ENCODE measurements around the gene GPN3. TPM values are rescaled to one million over a fixed set of nuclear protein-coding genes. Genes with fewer than 3 reads are reported as not detected.
"Not testable (repeated sequence)": the region's sequence is repeated elsewhere in the genome, so short reads cannot be mapped to it uniquely, and the experiment has no call there.

The GPN3 gene
- total RNA-seq, 1 donor, result 27.4 TPM

DNA sequence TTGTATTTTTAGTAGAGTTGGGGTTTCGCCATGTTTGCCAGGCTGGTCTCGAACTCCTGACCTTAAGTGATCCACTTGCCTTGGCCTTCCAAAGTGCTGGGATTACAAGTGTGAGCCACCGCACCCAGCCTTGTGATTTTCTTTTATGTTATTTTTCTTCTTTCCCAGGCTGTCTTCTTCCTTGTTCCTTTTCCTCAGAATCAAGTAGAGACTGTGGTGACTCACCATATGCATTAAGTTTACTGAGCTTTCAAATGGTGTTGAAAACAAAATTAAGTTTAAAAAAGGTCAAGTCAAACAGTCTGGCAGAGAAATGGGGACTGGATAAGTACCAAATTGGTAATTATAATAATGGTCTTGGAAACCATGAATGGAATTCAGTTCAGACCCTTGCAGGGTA lies 23.6 kb downstream of the GPN3 start:
- no peak for DNase-seq (ENCODE audit: low read depth)
- no peak overlapping the region for H3K4me3 ChIP-seq (ENCODE audit: low read depth, low read length)
- TF ChIP-seq, protein P1, sequence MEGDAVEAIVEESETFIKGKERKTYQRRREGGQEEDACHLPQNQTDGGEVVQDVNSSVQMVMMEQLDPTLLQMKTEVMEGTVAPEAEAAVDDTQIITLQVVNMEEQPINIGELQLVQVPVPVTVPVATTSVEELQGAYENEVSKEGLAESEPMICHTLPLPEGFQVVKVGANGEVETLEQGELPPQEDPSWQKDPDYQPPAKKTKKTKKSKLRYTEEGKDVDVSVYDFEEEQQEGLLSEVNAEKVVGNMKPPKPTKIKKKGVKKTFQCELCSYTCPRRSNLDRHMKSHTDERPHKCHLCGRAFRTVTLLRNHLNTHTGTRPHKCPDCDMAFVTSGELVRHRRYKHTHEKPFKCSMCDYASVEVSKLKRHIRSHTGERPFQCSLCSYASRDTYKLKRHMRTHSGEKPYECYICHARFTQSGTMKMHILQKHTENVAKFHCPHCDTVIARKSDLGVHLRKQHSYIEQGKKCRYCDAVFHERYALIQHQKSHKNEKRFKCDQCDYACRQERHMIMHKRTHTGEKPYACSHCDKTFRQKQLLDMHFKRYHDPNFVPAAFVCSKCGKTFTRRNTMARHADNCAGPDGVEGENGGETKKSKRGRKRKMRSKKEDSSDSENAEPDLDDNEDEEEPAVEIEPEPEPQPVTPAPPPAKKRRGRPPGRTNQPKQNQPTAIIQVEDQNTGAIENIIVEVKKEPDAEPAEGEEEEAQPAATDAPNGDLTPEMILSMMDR (IDR thresholded peaks at IDR 0.05; ENCODE audit: insufficient read depth, low read length), result no peak

DNA sequence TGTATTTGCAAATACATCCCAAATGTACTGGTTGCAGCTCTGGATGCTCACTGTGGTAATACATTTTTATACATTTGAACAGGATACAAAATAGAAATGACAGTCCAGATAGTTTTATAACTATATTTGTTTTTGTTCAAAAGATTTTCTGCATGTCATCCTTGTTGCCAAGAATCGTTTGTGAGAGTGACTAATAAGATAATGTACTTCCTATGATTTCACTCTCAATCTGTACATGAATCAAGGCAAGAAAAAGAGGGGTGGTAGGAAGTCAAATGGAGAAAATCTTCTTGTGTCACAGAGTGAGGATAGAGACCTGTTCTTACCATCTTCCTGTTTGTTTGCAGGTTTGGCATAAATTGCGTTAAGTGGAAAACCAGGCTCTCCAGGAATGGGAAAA lies 31.8 kb downstream of the GPN3 start:
- peak; percentile 19 for DNase-seq (ENCODE audit: low read depth)
- TF ChIP-seq, protein P1 (IDR thresholded peaks at IDR 0.05; ENCODE audit: insufficient read depth, low read length), result no peak
- H3K4me3 ChIP-seq (ENCODE audit: low read depth, low read length), result no peak overlapping the region

DNA sequence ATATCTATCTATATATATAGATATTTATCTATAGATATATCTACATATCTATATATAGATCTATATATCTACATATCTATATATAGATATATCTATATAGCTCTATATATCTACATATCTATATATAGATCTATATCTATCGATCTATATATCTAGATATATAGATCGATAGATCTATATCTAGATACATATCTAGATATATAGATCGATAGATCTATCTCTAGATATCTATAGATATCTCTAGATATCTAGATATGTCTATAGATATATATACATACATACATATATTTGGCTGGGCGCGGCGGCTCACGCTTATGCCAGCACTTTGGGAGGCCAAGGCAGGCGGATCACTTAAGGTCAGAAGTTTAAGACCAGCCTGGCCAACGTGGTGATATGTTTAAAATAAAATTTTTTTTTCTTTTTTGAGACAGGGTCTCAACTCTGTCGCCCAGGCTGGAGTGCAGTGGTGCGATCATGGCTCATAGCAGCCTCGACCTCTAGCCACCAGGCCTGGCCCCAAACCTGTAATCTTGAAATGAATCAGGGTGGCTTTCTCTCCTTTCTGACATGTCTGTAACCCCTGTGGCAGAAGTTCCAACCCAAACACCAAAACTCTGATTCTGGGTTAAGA lies 36.0 kb downstream of the GPN3 start:
- no peak for DNase-seq (ENCODE audit: low read depth)
- H3K4me3 ChIP-seq (ENCODE audit: low read depth, low read length), result no peak overlapping the region
- TF ChIP-seq, protein P1 (IDR thresholded peaks at IDR 0.05; ENCODE audit: insufficient read depth, low read length), result no peak

DNA sequence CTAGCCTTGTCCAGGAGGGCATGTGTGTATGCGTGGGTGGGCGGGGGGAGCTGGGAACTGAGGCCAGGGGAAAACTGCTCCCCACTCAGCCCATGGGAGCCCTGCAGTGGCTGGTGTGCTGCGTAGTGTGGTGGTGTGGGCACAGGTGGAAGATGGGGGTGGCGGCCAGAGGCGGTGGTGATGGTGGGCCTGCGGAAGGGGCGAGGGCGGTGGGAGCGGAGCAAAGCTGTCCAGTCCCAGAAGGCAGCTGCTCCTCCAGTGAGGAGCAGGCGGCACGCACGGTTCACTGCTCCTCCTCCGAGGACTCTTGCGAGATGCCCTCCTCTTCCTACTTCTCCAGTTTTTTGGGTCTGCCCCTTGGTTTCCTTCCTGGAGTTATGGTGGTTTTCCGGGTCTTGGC lies 38.4 kb downstream of the GPN3 start:
- DNase-seq (ENCODE audit: low read depth); H3K4me3 ChIP-seq (ENCODE audit: low read depth, low read length): not testable (repeated sequence)

DNA sequence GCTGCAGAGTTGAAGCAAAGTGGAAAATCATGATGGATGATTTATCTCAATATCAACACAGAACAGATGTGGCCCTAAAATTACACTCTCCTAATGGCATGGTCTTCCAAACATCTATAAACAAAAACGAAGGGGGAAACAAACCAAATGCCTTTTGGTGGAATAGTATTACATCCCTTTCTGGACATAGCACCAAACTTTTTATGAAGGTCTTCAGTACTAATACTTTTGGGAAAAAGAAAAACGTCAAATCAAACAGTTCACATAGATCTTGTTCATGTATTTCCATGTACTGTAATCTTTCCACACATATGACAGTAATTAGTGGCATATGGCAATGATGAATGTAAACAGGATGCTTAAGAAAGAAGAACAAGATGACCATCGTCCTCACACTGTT lies 41.7 kb downstream of the GPN3 start:
- no peak for DNase-seq (ENCODE audit: low read depth)
- TF ChIP-seq, protein P1 (IDR thresholded peaks at IDR 0.05; ENCODE audit: insufficient read depth, low read length), result no peak
- no peak overlapping the region for H3K4me3 ChIP-seq (ENCODE audit: low read depth, low read length)

DNA sequence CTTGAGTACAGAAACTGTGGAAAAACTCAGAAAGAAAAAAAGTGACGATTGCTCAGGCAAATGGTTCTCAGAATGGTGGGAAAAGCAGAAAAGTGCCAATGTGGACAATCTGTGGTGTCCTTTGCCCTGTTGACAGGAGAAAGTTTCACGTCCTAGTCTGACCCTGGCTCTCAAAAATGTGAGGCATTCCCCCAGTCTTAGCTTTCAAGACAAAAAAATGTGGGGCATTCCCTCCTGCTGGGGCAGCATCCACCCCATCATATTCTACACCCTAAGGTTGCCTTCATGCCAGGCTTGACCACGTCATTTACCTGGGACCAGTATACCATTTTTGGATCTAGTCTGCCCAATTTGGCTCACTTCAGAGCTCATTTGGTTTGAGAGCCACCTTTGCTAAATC lies 43.8 kb downstream of the GPN3 start:
- H3K4me3 ChIP-seq (ENCODE audit: low read depth, low read length), result no peak overlapping the region
- TF ChIP-seq, protein P1 (IDR thresholded peaks at IDR 0.05; ENCODE audit: insufficient read depth, low read length), result no peak
- no peak for DNase-seq (ENCODE audit: low read depth)

- H3K4me3 ChIP-seq (ENCODE audit: low read depth, low read length), result no peak overlapping the region
- TF ChIP-seq, protein P1 (IDR thresholded peaks at IDR 0.05; ENCODE audit: insufficient read depth, low read length), result no peak
- DNase-seq (ENCODE audit: low read depth), result no peak
Observed at GRCh38 chr12:110421701-110422100, 46.4 kb downstream of the GPN3 start.

All from fibroblast of the aortic adventitia (primary cell).